NCI-H345 treated with DMSO at 0.1 percent for 48 hours (cell line): ENCODE results near the gene RASGRF1.
"Not testable (repeated sequence)": the region's sequence is repeated elsewhere in the genome, so short reads cannot be mapped to it uniquely, and the experiment has no call there.

Experiments used
- DNase-seq: peaks from one replicate; lab custom pipeline; 2025; ENCODE audit not compliant: unreplicated experiment; lab: John Stamatoyannopoulos, UW

The RASGRF1 gene

GRCh38 chr15:79015416-79015815 lies 75.2 kb downstream of the RASGRF1 start:
- no peak for DNase-seq

GRCh38 chr15:79010278-79010677 lies 80.3 kb downstream of the RASGRF1 start:
- no peak for DNase-seq

- DNase-seq: no peak
Measured at GRCh38 chr15:79009379-79009778, 81.2 kb downstream of the RASGRF1 start.

GRCh38 chr15:79008659-79009058 lies 81.9 kb downstream of the RASGRF1 start:
- DNase-seq: no peak

- no peak for DNase-seq
Measured at GRCh38 chr15:79007066-79007465, 83.5 kb downstream of the RASGRF1 start.

- no peak for DNase-seq
Measured at GRCh38 chr15:79006071-79006470, 84.5 kb downstream of the RASGRF1 start.

GRCh38 chr15:79004336-79004735 lies 86.2 kb downstream of the RASGRF1 start:
- DNase-seq: no peak

- DNase-seq: no peak
Measured at GRCh38 chr15:79003896-79004295, 86.7 kb downstream of the RASGRF1 start.

- DNase-seq: no peak
Measured at GRCh38 chr15:79003301-79003700, 87.3 kb downstream of the RASGRF1 start.

- DNase-seq: no peak
Measured at GRCh38 chr15:79002581-79002980, 88.0 kb downstream of the RASGRF1 start.

- DNase-seq: no peak
Measured at GRCh38 chr15:78999636-79000035, 90.9 kb downstream of the RASGRF1 start.

GRCh38 chr15:78998526-78998925 lies 92.1 kb downstream of the RASGRF1 start:
- DNase-seq: no peak

GRCh38 chr15:78997981-78998499 lies 92.5 kb downstream of the RASGRF1 start:
- DNase-seq: no peak

GRCh38 chr15:78996894-78997275 lies 93.7 kb downstream of the RASGRF1 start:
- no peak for DNase-seq

GRCh38 chr15:78995921-78996893 lies 94.4 kb downstream of the RASGRF1 start:
- DNase-seq: no peak

GRCh38 chr15:78995161-78995560 lies 95.4 kb downstream of the RASGRF1 start:
- not testable (repeated sequence) for DNase-seq

GRCh38 chr15:78993931-78994530 lies 96.5 kb downstream of the RASGRF1 start:
- DNase-seq: peak; percentile 14

GRCh38 chr15:78993257-78993930 lies 97.2 kb downstream of the RASGRF1 start:
- DNase-seq: no peak

GRCh38 chr15:78992416-78993256 lies 97.9 kb downstream of the RASGRF1 start:
- DNase-seq: no peak

GRCh38 chr15:78991879-78992278 lies 98.7 kb downstream of the RASGRF1 start:
- no peak for DNase-seq

GRCh38 chr15:78991476-78991875 lies 99.1 kb downstream of the RASGRF1 start:
- no peak for DNase-seq
